ENCODE data around the gene ULBP2.
"Not testable (repeated sequence)": the region's sequence is repeated elsewhere in the genome, so short reads cannot be mapped to it uniquely, and the experiment has no call there.

Gene ULBP2

DNA sequence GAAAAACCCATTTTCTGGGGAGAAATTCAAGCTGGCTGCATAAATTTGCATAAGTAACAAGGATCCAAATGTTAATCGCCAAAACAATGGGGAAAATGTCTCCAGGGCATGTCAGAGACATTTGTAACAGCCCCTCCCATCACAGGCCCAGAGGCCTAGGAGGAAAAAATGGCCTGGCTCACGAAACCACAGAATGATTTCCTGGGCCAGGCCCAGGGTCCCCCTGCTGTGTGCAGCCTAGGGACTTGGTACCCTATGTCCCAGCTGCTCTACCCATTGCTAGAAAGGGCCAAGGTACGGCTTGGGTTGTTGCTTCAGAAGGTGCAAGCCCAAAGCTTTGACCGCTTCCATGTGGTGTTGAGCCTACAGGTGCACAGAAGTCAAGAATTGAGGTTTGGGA lies 33.3 kb upstream of the ULBP2 start:
- DNase-seq (ENCODE audit: low read depth in 2 of 2, low spot score in 1 of 2), result not testable (repeated sequence)

DNA sequence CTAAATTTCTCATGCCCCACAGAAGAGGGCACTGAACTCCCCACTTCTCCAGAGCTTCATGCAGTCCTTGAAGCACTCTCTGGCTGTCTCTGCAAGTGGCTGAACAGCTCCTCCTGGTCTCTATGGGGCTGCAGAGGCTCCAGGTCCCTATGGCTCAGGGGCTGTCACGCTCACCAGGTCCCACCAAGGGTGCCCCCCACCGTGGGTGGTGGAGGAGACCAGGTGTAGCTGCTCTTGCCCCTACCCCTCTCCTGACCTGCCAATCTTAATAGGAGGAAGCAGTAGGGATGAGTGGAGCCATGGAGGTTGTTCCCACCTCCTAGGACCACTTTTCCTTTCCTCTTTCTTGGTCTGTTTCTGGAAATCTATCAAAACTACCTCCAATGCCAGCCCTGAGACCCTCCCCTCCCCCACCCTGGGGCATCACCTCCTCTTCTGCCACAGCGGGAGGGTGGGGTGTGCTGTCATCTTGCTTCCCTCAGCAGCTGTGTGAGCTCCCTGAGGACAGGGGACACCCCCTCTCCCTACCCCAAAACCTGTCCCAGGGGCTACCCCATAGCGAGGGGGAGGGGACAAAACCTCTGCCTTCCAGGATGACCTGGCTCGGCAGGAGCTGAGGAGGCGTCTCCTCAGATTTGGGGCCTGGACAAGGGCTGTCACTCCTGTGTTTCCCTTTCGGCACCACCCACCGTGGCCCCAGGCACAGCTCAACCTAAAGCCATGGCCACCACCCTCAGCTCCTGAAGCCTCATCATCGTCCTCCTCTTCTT lies 31.9 kb upstream of the ULBP2 start:
- no peak for DNase-seq (ENCODE audit: low read depth in 2 of 2, low spot score in 1 of 2)

DNA sequence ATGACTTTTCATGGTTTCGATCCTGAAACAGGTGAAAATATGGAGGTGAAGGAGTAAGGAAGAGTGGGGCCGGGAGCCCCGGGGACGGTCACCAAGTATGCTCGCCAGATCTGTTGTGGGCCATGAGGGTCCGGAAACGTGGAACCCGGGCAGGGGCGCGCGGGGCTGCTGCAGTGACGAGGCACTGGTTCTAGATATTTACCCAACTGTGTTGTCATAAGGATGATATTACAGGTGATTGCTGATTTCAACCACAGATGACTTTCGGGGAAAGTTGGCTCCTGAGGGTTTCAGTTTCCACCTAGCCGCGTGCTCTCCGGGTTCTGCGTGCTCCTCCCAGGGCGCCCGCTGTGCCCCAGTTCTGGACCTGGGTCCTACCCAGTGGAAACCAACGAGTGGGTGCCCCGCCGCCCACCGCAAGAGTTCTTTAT lies 31.1 kb upstream of the ULBP2 start:
- DNase-seq (ENCODE audit: low read depth in 2 of 2, low spot score in 1 of 2), result no peak

DNA sequence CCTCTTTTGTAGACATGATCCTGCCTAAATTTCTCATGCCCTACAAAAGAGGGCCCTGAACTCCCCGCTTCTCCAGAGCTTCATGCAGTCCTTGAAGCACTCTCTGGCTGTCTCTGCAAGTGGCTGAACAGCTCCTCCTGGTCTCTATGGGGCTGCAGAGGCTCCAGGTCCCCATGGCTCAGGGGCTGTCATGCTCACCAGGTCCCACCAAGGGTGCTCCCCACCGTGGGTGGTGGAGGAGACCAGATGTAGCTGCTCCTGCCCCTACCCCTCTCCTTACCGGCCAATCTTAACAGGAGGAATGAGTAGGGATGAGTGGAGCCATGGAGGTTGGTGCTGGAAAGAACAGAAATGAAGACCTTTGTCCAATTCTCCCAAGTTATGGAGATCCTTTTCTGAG lies 29.1 kb upstream of the ULBP2 start:
- DNase-seq (ENCODE audit: low read depth in 2 of 2, low spot score in 1 of 2), result not testable (repeated sequence)

DNA sequence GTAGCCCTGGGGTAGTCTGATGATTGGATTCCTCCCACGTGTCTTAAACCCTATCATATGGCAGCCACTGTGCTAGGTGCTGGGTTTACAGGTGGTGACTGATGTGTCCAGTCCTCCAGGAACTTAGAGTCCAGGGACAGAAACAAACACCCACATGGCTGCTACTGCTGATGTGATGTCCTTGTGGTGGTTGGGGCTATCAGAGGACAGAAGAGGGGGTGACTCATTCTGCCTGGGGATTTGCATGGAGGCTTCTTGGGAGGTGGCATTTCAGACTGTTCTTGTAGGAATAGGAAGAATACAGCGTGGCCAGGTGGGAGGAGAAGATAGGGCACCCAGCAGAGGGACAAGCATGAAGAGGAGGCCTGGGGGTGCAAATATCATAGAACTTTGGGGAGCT lies 28.7 kb upstream of the ULBP2 start:
- no peak for DNase-seq (ENCODE audit: low read depth in 2 of 2, low spot score in 1 of 2)

DNA sequence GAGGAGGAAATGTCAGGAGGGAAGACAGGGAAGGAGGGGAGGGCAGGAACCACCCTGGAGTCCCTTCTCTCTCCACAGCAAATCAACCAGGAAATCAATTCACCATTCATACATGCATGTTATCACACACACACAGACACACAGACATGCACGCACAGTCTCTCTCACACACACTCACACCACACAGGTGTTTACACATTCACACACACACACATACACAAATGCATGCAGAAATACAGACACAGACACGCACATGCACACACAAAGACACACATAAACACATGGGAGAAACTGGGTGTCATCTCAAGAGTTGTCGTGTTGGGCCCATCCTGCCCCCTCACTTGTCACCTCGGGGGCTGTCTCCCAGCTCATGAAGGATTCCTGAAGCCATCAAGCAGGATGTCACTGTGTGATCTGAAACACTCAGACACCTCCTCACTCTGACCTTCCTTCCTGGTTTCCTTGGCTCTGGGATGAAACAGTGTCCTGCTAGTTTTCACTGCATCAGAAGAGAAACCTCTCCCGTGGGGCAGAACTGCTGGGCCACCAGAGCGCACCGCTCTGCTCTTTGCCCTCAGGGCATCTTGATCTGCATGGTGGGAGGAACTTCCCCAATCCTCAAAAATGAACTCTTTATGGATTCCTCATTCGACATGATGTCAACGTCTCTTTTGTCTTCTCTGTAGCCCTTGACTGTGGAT lies 28.1 kb upstream of the ULBP2 start:
- DNase-seq (ENCODE audit: low read depth in 2 of 2, low spot score in 1 of 2), result no peak

DNA sequence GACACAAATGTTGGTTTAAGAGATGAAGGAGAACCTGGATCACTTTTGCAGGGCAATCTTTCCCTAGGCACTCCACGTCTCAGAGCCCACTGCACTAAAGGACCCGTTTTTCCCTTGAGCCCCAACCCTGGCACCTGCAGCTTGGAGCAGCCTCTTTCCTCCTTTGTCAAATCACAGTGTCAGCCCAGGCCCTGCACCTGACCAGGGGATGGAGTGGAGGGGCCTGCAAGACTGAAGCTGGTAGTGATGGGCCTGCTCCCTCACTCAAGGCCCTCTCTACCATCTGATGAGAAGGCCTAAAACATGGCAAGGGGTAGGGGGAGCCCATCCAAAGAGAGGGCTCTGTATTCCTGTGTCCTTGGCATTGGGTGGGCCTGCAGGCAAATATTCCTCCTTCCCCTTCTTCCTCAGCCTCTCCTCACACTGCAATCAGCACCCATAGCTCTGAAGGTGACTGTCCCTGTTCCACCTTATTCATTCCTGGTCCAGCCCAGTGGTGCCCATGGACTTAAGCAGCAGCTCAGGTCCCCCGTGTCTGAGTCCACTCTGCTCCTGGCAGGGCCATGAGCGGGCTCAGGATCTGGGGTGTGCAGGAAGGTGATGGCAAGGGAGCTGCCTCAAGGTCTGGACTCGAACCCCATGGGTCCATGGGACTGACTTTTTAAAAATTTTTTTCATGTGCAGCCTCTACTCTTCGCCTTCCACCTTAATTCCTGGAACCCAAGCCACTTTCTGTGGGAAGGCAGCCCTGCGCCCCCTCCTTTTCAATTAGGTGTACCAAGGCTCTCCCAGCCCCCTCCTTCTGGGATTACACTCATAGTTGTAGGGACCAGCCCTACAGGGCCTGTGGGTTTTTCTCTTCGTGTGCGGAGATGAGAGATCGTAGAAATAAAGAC lies 25.6 kb upstream of the ULBP2 start:
- no peak for DNase-seq (ENCODE audit: low read depth in 2 of 2, low spot score in 1 of 2)

DNA sequence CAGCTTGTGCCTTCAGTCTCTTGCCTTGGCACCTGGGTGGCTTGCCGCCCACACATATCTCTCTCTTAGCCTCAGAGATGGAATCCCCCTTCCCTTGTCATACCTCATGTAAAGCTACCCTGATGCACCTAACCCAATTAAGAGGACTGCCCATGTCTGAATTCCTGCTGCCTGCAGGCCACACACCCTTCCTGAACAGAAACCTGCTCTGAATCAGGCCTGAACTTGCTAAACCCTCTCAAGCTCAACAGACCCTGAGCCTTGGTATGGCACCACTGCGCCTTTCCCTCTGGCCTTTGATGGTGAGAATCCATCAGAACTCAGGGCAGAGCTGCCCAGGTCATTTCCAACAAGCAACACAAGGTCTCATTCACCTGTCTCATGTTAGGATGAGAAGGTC lies 24.1 kb upstream of the ULBP2 start:
- no peak for DNase-seq (ENCODE audit: low read depth in 2 of 2, low spot score in 1 of 2)

DNA sequence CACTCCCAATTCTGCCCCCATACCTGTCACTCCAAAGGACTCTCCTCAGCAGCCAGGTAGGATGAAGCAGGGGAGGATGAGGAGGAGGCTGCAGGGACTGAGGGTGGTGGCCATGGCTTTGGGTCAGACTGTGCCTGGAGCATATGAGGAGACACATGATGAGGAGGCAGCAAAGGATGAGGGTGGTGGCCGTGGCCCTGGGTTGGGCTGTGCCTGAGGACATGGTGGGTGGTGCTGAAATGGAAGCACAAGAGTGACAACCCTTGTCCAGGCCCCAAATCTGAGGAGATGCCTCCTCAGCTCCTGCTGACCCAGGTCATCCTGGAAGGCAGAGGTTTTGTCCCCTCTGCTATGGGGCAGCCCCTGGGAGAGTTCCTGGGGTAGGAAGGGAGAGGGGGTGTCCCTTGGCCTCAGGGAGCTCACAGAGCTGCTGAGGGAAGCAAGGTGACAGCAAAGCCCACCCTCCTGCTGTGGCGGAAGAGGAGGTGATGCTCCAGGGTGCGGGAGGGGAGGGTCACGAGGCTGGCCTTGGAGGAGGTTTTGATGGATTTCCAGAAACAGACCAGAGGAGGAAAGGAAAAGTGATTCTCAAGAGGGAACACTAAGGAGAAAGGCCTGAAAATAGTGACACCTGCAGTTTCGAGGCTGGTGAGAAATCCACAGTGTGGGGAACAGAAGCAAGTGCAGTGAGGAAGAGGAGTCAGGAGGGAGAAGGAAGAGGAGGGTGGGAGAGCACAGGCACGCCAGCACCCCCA lies 23.5 kb upstream of the ULBP2 start:
- DNase-seq (ENCODE audit: low read depth in 2 of 2, low spot score in 1 of 2), result no peak

DNA sequence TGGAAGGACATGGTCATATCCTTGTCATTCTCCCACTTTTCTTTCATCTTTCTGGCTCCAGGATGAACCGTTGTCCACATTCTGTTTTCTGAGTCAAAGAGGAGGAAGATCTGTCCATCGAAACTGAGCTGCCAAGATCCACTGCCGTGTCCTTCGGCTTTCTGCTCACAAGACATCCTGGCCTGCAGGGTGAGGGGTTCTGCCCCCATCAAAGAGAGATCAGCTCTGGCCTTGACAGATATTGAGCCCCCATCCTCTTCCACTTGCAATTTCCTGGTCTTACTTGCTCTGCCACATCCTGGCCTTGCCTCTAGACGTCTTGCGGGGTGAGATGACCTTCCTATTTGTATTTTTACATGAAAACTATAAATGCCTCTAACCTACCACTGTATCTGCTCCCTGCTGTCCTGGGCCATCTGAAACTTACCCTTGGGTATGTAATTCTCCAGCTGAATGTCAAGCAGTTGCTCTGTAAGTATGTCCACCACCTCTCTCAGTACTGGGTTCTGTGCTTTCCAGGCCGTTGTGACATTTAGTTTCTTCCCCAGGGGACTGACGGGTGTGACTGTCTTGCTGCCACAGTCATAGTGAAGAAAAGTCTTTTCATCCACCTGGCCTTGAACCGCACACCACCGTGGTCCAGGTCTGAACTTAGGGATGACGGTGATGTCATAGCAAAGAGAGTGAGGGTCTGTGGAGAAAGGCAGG lies 22.5 kb upstream of the ULBP2 start:
- not testable (repeated sequence) for DNase-seq (ENCODE audit: low read depth in 2 of 2, low spot score in 1 of 2)

DNA sequence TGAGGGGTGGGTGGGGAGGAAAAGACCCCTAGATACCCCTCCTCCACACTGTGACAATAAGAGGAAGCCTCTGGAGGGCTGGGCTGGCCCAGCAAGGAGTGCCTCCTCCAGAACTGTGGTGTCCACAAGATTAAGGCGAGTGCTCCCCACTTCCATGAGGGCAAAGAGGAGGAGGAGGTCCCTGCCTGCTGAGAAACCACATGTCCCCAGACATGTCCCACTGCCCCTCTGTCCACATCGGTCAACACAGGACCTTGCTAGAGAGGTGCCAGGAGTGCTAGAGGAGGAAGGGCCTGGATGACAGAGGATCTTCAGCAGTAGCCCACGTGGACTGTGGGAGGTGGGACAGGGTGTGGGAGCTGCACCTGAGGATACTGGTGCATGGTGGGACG lies 22.0 kb upstream of the ULBP2 start:
- DNase-seq (ENCODE audit: low read depth in 2 of 2, low spot score in 1 of 2), result no peak

DNA sequence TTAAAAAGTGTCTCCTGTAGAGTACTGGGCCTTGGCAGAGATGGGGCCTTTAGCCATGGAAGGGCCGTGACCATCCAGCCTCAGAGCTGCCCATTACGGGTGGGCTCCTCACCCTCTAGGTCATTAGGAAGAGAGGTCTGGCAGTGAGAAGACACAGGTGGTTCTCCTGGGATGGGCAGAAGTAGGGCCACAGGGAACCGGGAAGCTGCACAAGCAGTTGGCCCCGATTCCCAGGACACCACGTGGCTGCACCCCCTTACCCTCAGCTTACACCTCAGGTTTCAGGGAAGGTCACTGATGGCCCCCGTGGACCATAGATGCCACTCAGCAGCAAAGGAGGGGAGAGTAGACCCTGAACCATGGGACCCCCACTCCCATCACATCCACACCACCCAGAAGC lies 20.5 kb upstream of the ULBP2 start:
- no peak for DNase-seq (ENCODE audit: low read depth in 2 of 2, low spot score in 1 of 2)

DNA sequence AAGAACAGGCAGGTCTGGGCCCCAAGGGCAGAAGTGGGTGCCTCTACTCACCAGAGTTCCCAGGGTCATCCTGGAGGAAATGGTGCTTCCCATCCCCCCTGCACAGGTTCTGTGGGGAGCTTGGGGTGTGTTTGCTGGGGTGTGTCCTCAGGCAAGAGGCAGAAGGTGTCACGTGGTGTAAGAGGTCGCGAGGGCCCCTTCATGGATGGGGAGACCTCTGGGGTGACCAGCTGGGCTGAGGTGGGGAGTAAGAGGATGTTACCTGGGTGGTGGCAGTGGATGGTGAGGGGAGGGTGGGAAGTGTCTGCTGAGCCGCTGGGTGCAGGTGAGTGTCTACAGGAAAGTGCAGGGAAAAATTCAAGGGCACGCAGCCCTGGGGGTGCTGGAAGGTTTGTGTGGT lies 19.7 kb upstream of the ULBP2 start:
- not testable (repeated sequence) for DNase-seq (ENCODE audit: low read depth in 2 of 2, low spot score in 1 of 2)

DNA sequence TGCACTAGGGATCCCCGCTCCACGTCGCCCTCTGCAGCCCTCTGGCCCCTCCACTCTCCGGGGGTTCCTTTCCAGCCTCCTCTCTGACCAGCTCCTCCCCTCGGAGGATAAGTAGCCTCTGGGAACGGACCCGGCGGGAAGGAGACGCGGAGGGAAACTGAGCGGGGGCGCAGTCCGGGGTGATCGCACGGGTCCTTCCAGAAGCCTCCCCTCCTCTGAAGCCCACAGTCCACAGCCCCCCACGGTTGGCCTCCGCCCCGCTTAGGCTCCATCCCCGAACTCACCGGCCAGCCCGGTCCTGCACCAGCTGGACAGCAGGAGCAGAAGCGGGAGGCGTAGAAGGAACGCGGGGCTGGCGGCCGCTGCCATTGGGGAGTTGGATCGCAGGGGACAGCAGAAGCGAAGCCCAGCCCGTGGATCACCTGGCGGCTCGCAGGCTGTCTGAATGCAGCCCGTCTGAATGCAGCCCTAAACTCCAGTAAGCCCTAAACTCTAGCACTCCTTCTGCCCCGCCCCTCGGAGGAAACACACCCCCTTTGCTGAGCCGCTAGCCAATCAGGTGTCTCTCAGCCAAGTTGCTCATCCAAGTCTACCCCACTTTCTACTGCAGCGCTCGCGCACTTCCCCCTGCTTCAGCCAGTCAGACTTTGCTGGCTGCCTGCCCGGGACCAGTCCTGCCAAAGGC lies 19.0 kb upstream of the ULBP2 start, which contains the start of gene RAET1G:
TSS of gene RAET1G (minus strand) at position 480 of the 685 bp plus-strand sequence. CDS start at position 369, 111 bp downstream.
- peak; percentile 44 to 57 for DNase-seq (ENCODE audit: low read depth in 2 of 2, low spot score in 1 of 2)

DNA sequence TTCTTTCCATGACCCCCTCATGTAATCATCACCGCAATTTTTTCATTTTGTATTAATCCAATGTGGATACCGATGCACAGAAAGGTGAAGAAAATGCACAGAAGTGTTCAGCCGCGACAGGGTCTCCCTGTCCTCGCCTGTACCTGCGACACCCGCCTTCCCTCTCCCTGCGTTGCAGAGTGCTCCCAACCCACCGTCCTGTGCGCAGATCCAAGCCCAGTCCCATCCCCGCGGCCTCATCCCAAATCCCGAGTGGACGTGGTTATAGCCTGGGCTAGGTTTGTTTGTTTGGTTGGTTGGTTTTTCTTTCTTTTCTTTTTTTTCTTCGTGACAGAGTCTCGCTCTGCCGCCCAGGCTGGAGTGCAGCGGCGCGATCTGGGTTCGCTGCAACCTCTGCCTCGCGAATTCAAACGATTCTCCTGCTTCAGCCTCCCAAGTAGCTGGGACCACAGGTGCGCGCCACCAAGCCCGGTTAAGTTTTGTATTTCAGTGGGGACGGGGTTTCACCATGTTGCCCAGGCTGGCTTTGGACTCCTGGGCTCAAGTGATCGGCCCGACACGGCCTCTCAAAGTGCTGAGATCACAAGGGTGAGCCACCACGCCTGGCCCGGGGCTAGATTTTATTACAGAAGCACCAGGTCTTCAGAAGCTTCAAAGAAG lies 18.4 kb upstream of the ULBP2 start:
- DNase-seq (ENCODE audit: low read depth in 2 of 2, low spot score in 1 of 2), result no peak

DNA sequence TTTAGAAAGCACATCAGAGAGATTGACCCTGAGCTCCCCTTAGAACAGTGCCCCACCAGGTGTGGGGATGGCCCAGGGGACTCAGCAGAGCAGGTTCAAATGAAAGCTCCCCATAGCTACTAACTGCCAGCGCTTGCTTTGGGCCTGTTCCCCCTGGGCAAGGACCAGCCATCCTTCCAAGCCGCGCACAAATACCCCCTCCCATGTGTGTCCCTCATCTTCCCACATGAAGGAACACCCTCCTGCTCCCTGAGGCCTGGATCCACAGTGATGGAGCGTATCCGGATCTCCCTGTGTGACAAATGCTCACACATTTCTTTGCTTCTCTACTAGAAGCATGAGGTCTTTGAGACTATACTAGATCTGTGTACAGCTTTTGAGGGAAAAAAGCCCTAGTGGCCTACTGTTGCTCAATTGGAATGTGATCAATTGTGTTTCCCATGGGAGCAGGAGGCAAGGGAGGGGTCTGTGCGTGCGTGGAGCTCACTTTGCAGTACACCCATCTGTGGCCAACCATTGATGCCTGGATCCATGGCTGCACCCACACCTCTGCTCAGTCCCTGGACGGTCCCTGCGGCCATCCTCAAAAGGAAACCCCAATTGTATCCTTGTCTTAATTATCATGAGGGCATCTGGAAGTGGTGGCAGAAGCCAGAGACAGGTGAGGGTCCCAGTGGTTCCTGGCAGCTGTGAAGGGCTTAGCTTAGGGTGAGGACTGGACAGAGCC lies 17.4 kb upstream of the ULBP2 start:
- DNase-seq (ENCODE audit: low read depth in 2 of 2, low spot score in 1 of 2), result no peak

DNA sequence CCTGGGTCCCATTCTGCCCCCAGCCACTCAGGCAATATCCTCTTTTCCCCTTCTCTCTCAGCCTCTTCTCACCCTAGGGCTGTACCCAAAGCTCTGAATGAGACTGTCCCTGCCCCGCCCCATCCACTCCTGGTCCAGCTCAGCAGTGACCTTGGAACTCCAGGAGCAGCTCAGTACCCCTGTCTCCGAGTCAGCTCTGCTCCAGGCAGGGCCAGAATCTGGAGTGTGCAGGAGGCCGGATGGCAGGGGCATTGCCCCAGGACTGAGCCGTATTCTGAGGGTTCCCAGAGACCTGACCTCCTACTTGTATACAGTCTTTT lies 16.9 kb upstream of the ULBP2 start:
- no peak for DNase-seq (ENCODE audit: low read depth in 2 of 2, low spot score in 1 of 2)

DNA sequence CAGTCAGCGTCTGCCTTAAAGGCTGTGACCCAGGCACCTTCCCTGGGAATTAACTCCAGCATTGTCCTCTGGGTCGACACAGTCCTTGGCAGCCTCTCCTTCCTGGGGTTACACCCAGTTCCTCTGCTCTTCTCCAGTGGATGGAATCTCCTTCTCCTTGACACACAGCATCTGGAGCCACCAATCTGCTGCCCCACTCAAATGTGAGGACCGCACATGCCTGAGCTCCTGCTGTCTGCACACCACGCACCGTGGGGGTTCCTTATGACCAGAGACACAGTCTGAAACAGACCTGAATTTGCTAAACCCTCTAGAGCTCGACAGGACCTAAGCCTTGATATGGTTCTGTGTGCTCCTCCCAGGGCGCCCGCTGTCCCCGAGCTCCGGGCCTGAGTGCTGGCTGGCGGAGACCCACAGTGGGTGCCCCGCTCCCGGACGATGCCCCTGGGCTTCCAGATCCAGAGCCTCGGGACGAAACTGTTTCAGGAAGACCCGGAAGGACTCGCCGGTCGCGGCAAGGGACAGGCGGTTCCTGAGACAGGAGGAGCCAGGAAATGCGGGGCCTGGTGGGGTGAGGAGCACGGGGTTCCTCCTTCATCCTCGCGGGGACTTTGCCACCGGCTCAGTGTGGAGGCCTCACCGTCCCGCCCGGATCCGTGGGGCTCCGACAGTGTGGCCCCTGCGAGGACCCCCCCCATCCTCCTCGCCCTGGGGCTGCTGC lies 16.4 kb upstream of the ULBP2 start:
- no peak for DNase-seq (ENCODE audit: low read depth in 2 of 2, low spot score in 1 of 2)

All from stimulated activated CD8-positive, alpha-beta memory T cell treated with anti-CD3 and anti-CD28 coated beads, Interleukin-4, amount 100 ng/mL, for 1 hour (primary cell).